ENCODE results near the gene ELSPBP1.

DNA sequence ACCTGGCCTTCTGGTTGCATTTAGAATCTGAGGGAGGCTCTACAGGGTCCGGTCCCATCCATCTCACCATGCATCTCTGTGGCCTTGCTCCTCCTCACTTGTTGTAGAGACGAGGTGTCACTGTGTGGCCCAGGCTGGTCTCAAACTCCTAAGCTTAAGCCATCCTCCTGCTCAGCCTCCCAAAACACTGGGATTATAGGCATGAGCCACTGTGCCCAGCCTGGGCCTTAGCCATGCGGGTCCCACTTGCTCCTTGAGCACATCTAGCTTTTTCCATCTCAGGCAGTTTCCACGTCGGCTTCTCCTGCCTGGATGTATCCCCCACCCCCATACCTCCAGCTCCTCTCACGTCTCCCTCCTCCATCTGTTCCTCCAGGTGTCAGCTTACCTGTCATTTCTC, 9.8 kb downstream of the ELSPBP1 start:
- no peak for TF ChIP-seq POLR2A (IDR thresholded peaks at IDR 0.05)
- TF ChIP-seq, protein P1, sequence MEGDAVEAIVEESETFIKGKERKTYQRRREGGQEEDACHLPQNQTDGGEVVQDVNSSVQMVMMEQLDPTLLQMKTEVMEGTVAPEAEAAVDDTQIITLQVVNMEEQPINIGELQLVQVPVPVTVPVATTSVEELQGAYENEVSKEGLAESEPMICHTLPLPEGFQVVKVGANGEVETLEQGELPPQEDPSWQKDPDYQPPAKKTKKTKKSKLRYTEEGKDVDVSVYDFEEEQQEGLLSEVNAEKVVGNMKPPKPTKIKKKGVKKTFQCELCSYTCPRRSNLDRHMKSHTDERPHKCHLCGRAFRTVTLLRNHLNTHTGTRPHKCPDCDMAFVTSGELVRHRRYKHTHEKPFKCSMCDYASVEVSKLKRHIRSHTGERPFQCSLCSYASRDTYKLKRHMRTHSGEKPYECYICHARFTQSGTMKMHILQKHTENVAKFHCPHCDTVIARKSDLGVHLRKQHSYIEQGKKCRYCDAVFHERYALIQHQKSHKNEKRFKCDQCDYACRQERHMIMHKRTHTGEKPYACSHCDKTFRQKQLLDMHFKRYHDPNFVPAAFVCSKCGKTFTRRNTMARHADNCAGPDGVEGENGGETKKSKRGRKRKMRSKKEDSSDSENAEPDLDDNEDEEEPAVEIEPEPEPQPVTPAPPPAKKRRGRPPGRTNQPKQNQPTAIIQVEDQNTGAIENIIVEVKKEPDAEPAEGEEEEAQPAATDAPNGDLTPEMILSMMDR (IDR thresholded peaks at IDR 0.05): no peak
